Measurements from ENCODE around the gene ETNK1. TPM values are rescaled to one million over a fixed set of nuclear protein-coding genes. Genes with fewer than 3 reads are reported as not detected.

Gene ETNK1
- total RNA-seq, 1 donor from 2014 or later, result 23.3 TPM

DNA sequence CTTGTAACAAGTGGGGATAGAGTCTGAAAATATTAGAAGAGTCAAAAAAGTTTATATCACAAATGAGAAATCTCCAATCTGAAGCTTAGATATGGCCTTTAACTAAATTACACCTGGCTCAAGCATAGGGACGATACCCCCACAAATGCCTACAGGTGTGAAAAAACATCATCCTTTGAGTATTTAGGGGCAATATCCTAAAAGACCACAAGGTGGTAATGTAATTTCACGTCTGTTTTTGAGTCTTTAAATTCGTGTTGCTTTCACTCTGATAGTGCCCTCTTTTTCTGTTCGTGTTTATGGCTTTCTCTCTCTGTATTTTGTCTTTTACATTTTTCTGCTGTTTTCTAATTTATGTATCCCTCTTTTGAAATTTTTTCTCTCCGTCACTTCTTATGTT is 84.3 kb downstream of the ETNK1 start:
- DNase-seq (ENCODE audit: extremely low spot score in 2 of 2), result no peak
- Histone ChIP-seq H3K27ac (no peak overlapping the region), H3K4me3 (no peak overlapping the region), H3K36me3 (no peaks in the 10 kb centered on the region), H3K4me1 (no peaks in the 10 kb centered on the region), H3K27me3 (no peaks in the 10 kb centered on the region), H3K9me3 (no peaks in the 10 kb centered on the region)
- peak in 2 of 3 experiments; percentile 27 to 45 for TF ChIP-seq CTCF (IDR thresholded peaks at IDR 0.05)
- no peak for TF ChIP-seq POLR2AphosphoS5 (IDR thresholded peaks at IDR 0.05; ENCODE audit: insufficient read depth in 1 of 2, low read depth in 1 of 2)
- TF ChIP-seq POLR2A (IDR thresholded peaks at IDR 0.05), result no peak
- intact Hi-C loops (cut with DNase I), result no loop called here

DNA sequence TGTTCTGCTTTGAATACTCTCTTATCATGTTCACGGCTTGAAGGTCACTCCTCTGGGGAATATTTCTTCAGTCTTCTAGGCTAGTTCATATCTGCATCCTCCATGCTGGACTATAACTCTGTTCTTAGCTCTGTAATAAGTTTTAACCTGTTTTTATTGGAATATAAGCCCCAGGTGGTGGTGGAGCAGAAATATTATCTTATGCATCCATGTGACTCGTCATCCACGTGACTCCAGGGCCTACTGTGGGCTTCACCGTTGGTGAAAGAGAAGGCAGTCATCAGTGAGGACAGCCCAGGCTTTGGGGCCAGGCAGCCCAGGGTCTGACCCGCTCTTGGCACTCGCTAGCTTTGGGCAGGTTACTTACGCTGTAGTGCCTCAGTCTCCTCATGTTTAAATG is 87.1 kb downstream of the ETNK1 start:
- Histone ChIP-seq H3K4me1 (no peaks in the 10 kb centered on the region), H3K36me3 (no peaks in the 10 kb centered on the region), H3K27ac (no peak overlapping the region), H3K27me3 (no peaks in the 10 kb centered on the region), H3K9me3 (no peaks in the 10 kb centered on the region), H3K4me3 (no peak overlapping the region)
- intact Hi-C loops (cut with DNase I), result no loop called here
- TF ChIP-seq POLR2A (IDR thresholded peaks at IDR 0.05) (no peak), POLR2AphosphoS5 (IDR thresholded peaks at IDR 0.05; ENCODE audit: insufficient read depth in 1 of 2, low read depth in 1 of 2) (no peak), CTCF (IDR thresholded peaks at IDR 0.05) (no peak)
- no peak for DNase-seq (ENCODE audit: extremely low spot score in 2 of 2)

DNA sequence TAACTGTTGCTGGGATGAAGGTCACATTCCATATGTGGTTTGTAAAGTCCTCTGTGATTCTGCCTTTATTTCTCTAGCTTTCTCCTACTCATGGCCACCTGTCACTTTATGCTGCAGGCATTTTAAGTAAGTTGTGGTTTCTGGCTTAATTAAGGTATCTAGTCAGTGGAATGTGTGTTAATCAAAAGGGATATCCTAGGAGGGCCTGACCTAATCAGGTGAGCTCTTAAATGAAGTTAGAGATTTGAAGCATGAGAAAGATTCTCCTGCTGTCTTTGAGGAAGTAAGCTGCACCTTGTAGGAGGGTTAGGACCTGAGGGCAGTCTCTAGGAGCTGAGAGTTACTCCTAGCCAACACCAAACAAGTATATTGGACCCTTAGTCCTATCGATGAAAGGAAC is 90.3 kb downstream of the ETNK1 start:
- no peak for DNase-seq (ENCODE audit: extremely low spot score in 2 of 2)
- no peaks in the 10 kb centered on the region for H3K27me3 ChIP-seq
- intact Hi-C loops (cut with DNase I), result no loop called here
- no peak overlapping the region for H3K4me3 ChIP-seq
- TF ChIP-seq POLR2AphosphoS5 (IDR thresholded peaks at IDR 0.05; ENCODE audit: insufficient read depth in 1 of 2, low read depth in 1 of 2) (no peak), CTCF (IDR thresholded peaks at IDR 0.05) (no peak), POLR2A (IDR thresholded peaks at IDR 0.05) (no peak)
- no peaks in the 10 kb centered on the region for H3K4me1 ChIP-seq
- no peaks in the 10 kb centered on the region for H3K9me3 ChIP-seq
- no peak overlapping the region for H3K27ac ChIP-seq
- H3K36me3 ChIP-seq, result no peaks in the 10 kb centered on the region

DNA sequence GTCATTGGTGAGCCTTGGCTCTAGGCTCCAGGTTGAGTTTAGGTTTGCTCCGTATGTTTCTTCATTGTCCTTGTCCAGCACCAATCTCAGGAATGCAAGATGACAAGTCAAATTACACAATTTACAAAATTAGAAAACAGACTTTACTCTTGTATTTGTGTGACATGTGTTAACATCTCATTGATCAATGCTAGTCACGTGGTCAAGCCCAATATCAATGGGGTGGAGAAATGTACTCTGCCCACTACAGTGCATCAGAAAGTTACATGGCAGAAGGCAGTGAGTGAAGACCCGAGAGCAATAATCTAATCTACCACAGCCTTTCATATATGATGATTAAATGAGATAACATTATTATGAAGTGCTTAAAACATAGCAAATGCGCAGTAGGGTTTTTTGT is 94.8 kb downstream of the ETNK1 start:
- no peak overlapping the region for H3K4me3 ChIP-seq
- no peak overlapping the region for H3K27ac ChIP-seq
- no peak for TF ChIP-seq CTCF (IDR thresholded peaks at IDR 0.05)
- DNase-seq (ENCODE audit: extremely low spot score in 2 of 2), result no peak
- no peaks in the 10 kb centered on the region for H3K4me1 ChIP-seq
- intact Hi-C loops (cut with DNase I), result no loop called here
- no peaks in the 10 kb centered on the region for H3K9me3 ChIP-seq
- no peaks in the 10 kb centered on the region for H3K36me3 ChIP-seq
- no peaks in the 10 kb centered on the region for H3K27me3 ChIP-seq

DNA sequence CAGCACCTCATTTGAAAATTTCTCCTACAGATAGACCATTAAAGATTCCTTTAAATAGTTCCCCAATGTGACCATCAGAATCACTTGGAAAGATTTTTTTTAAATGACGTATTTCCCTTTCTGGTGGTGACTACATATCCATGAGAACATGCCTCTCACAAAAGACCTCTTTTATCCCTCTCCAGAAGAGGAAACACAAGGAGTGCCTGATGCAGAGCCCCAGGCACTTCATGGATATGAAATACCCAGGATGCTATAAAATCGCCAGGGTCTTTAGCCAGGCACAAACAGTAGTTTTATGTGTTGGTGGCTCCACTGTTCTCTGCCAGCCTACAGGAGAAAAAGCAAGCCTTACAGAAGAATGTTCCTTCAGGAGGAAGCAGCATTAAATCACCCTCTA is 97.1 kb downstream of the ETNK1 start:
- no peak for TF ChIP-seq POLR2A (IDR thresholded peaks at IDR 0.05)
- H3K27ac ChIP-seq, result no peak overlapping the region
- no peak for DNase-seq (ENCODE audit: extremely low spot score in 2 of 2)
- H3K4me3 ChIP-seq, result no peak overlapping the region
- no peaks in the 10 kb centered on the region for H3K4me1 ChIP-seq
- H3K36me3 ChIP-seq, result no peaks in the 10 kb centered on the region
- intact Hi-C loops (cut with DNase I), result no loop called here
- H3K27me3 ChIP-seq, result no peaks in the 10 kb centered on the region
- no peaks in the 10 kb centered on the region for H3K9me3 ChIP-seq

DNA sequence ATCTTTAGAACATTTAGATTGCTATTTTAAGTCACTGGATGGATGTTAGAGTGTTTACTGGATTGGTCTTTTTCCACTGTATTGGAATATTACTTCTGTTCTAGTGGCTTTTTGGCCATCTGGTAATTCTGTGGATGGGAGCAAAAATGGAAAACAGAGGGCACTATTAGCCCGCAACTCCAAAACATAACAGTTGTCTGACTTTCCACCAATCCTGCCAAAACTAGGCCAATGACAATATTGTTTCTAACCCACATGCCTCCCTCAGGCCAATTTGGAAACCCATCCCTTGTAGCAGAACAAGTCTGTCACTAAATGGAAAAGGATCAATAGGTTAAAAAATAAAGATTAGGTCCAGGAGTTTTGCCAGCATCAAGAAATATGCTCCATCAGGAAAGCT is 97.8 kb downstream of the ETNK1 start:
- TF ChIP-seq POLR2AphosphoS5 (IDR thresholded peaks at IDR 0.05; ENCODE audit: insufficient read depth in 1 of 2, low read depth in 1 of 2) (no peak), POLR2A (IDR thresholded peaks at IDR 0.05) (no peak), CTCF (IDR thresholded peaks at IDR 0.05) (no peak)
- Histone ChIP-seq H3K27me3 (no peaks in the 10 kb centered on the region), H3K9me3 (no peaks in the 10 kb centered on the region), H3K4me1 (no peaks in the 10 kb centered on the region), H3K36me3 (no peaks in the 10 kb centered on the region), H3K27ac (no peak overlapping the region), H3K4me3 (no peak overlapping the region)
- no peak for DNase-seq (ENCODE audit: extremely low spot score in 2 of 2)
- intact Hi-C loops (cut with DNase I), result no loop called here
